Liver (tissue), 9 donors: ENCODE results near the gene SRSF5. TPM values are rescaled to one million over a fixed set of nuclear protein-coding genes. Genes with fewer than 3 reads are reported as not detected.
A peak's percentile ranks its signal among the peaks of the same experiment; 100 is the strongest.

Experiments
- DNase-seq: peaks from one replicate; pipeline ENCODE4 v3.0.0-alpha.2; 2017; ENCODE audit warnings: low spot score
- H3K27ac ChIP-seq, 2 donors: one replicate each; pipeline ENCODE4 v1.7.0; 2013; ENCODE audit warnings: inconsistent platforms in 2 of 2, low read length in 2 of 2, control low read depth in 1 of 2, low read depth in 1 of 2, mild to moderate bottlenecking in 1 of 2
- H3K27me3 ChIP-seq, 4 donors: one replicate each; pipeline versions ENCODE4 v1.6.1 to v1.7.0; 2013; ENCODE audit warnings: low read length in 3 of 4, inconsistent platforms in 1 of 4, mild to moderate bottlenecking in 1 of 4, moderate library complexity in 1 of 4; ENCODE audit not compliant: control insufficient read depth in 4 of 4, insufficient read depth in 4 of 4
- H3K36me3 ChIP-seq, 4 donors: one replicate each; pipeline versions ENCODE4 v1.6.1 to v1.7.0; 2013; ENCODE audit warnings: low read length in 3 of 4, mild to moderate bottlenecking in 3 of 4, low read depth in 1 of 4, moderate library complexity in 1 of 4; ENCODE audit not compliant: control insufficient read depth in 4 of 4, insufficient read depth in 3 of 4
- H3K4me1 ChIP-seq, 4 donors: one replicate each; pipeline versions ENCODE4 v1.6.1 to v1.7.0; 2013; ENCODE audit warnings: low read length in 3 of 4, mild to moderate bottlenecking in 3 of 4, moderate library complexity in 1 of 4; ENCODE audit not compliant: control insufficient read depth in 4 of 4, insufficient read depth in 4 of 4
- H3K4me3 ChIP-seq, 3 donors: one replicate each; pipeline versions ENCODE4 v1.6.1 to v1.7.0; 2013; ENCODE audit warnings: low read length in 3 of 3, control low read depth in 1 of 3, low read depth in 1 of 3, mild to moderate bottlenecking in 1 of 3
- H3K9ac ChIP-seq, 2 donors: one replicate each; pipeline ENCODE4 v1.7.0; 2013; ENCODE audit warnings: low read length in 2 of 2, mild to moderate bottlenecking in 2 of 2, moderate library complexity in 2 of 2, control low read depth in 1 of 2, low read depth in 1 of 2
- H3K9me3 ChIP-seq, 4 donors: one replicate each; pipeline versions ENCODE4 v1.6.1 to v1.7.0; 2013; ENCODE audit warnings: low read length in 3 of 4; ENCODE audit not compliant: control insufficient read depth in 4 of 4
- ATF3 ChIP-seq: IDR thresholded peaks from 2 replicates; pipeline ENCODE4 v1.6.1; 2016; ENCODE audit warnings: antibody characterized with exemption
- CTCF ChIP-seq: fragments of 150-350 bp; IDR thresholded peaks from 2 replicates; pipeline ENCODE4 v1.5.1; 2017; ENCODE audit warnings: improper control_type of control experiment, low read depth, low read length; ENCODE audit not compliant: missing input control
- EGR1 ChIP-seq, 2 donors: IDR thresholded peaks; 2 replicates each; pipeline ENCODE4 v1.6.1; 2016 to 2018; ENCODE audit warnings: antibody characterized with exemption in 2 of 2, low read depth in 2 of 2
- FOXA1 ChIP-seq: IDR thresholded peaks from 2 replicates; pipeline ENCODE4 v1.6.1; 2016; ENCODE audit warnings: antibody characterized with exemption
- FOXA2 ChIP-seq: IDR thresholded peaks from 2 replicates; pipeline ENCODE4 v1.6.1; 2016; ENCODE audit warnings: antibody characterized with exemption
- GABPA ChIP-seq, 2 donors: IDR thresholded peaks in 1 of 2; conservative IDR thresholded peaks in 1 of 2; 2 replicates each; pipeline ENCODE4 v1.6.1; 2016; ENCODE audit warnings: antibody characterized with exemption in 2 of 2, mild to moderate bottlenecking in 1 of 2, moderate library complexity in 1 of 2
- HNF4A ChIP-seq, 2 donors: conservative IDR thresholded peaks; 2 replicates each; pipeline ENCODE4 v1.6.1; 2016; ENCODE audit warnings: antibody characterized with exemption in 2 of 2, mild to moderate bottlenecking in 2 of 2
- HNF4G ChIP-seq: IDR thresholded peaks from 2 replicates; pipeline ENCODE4 v1.6.1; 2016; ENCODE audit warnings: antibody characterized with exemption
- JUND ChIP-seq, 2 donors: IDR thresholded peaks; 2 replicates each; pipeline ENCODE4 v1.6.1; 2016; ENCODE audit warnings: antibody characterized with exemption in 2 of 2
- MAX ChIP-seq: IDR thresholded peaks from 2 replicates; pipeline ENCODE4 v1.6.1; 2016; ENCODE audit warnings: antibody characterized with exemption
- NR2F2 ChIP-seq: IDR thresholded peaks from 2 replicates; pipeline ENCODE4 v1.6.1; 2016; ENCODE audit warnings: antibody characterized with exemption
- RAD21 ChIP-seq, 2 donors: IDR thresholded peaks; 2 replicates each; pipeline ENCODE4 v1.6.1; 2016; ENCODE audit warnings: antibody characterized with exemption in 2 of 2, mild to moderate bottlenecking in 2 of 2
- REST ChIP-seq: IDR thresholded peaks from 2 replicates; pipeline ENCODE4 v1.6.1; 2016; ENCODE audit warnings: antibody characterized with exemption, mild to moderate bottlenecking
- SP1 ChIP-seq: IDR thresholded peaks from 2 replicates; pipeline ENCODE4 v1.6.1; 2018; ENCODE audit warnings: antibody characterized with exemption, mild to moderate bottlenecking
- TAF1 ChIP-seq: conservative IDR thresholded peaks from 2 replicates; pipeline ENCODE4 v1.6.1; 2016; ENCODE audit warnings: antibody characterized with exemption, mild to moderate bottlenecking
- YY1 ChIP-seq: IDR thresholded peaks from 2 replicates; pipeline ENCODE4 v1.6.1; 2016; ENCODE audit warnings: antibody characterized with exemption, mild to moderate bottlenecking
- ZBTB33 ChIP-seq: IDR thresholded peaks from 2 replicates; pipeline ENCODE4 v1.6.1; 2016; ENCODE audit warnings: antibody characterized with exemption
- WGBS: extraction: QIAGEN DNeasy Blood & Tissue Kit; methylation state at CpG from one replicate; pipeline ENCODE4 v1.1.7; 2013; 5-methylcytosine and 5-hydroxymethylcytosine counted together
- polyA plus RNA-seq, 2 donors: library from polyadenylated mRNA; stranded (reverse) in 1 of 2; unstranded in 1 of 2; fragments of 200-250 nt in 1 of 2; fragments of >200 nt in 1 of 2; fragmentation: Nextera tagmentation in 1 of 2; extraction: Ambion mirVana in 1 of 2; gene quantifications; one replicate each; pipeline versions ENCODE4 v1.2.1 to v1.2.3, GENCODE V29; 2013 to 2015
- total RNA-seq, 2 donors: library from RNA; depleted of rRNA; stranded (reverse); fragments of >200 nt; gene quantifications; one replicate each; pipeline ENCODE4 v1.2.3, GENCODE V29; 2014
- donor health status: healthy.
- donor health status: healthy.
- donor health status: healthy.
- donor health status: healthy.
- donor health status: healthy.

Gene SRSF5
- total and polyA plus RNA-seq, 4 donors, result 74.4 to 254 (median 148) TPM

- no peaks in the 10 kb centered on the region for H3K9me3 ChIP-seq
- no peak for DNase-seq
- no peak overlapping the region for H3K27ac ChIP-seq
- H3K27me3 ChIP-seq, result no peaks in the 10 kb centered on the region
- TF ChIP-seq FOXA2 (no peak), NR2F2 (no peak), TAF1 (no peak), SP1 (no peak), HNF4G (no peak), GABPA (IDR thresholded peaks at IDR 0.05 in 1 of 2, conservative IDR thresholded peaks at IDR 0.05 in 1 of 2) (no peak), FOXA1 (no peak), EGR1 (IDR thresholded peaks at IDR 0.05; ENCODE audit: low read depth in 2 of 2) (no peak), CTCF (no peak)
- H3K4me3 ChIP-seq, result no peak overlapping the region
- peaks cover 14 to 72% (median 65%) of the 10 kb centered on the region in 4 donors for H3K36me3 ChIP-seq
- H3K9ac ChIP-seq, result no peak overlapping the region
- peaks cover 2 to 37% (median 21%) of the 10 kb centered on the region in 4 donors for H3K4me1 ChIP-seq
- WGBS, result 80% methylated on average over 4 of the region's 4 CpGs
These were observed 10.0 kb downstream of the SRSF5 start for GRCh38 chr14:69776875-69777453.

GRCh38 chr14:69779088-69779487, 12.1 kb downstream of the SRSF5 start:
- no peak overlapping the region for H3K4me3 ChIP-seq
- peaks cover 7 to 66% (median 56%) of the 10 kb centered on the region in 4 donors for H3K36me3 ChIP-seq
- peaks cover 2 to 36% (median 19%) of the 10 kb centered on the region in 4 donors for H3K4me1 ChIP-seq
- no peak overlapping the region for H3K27ac ChIP-seq
- no peak for DNase-seq
- no peaks in the 10 kb centered on the region for H3K27me3 ChIP-seq
- no peaks in the 10 kb centered on the region for H3K9me3 ChIP-seq
- 91% methylated on average over 2 of the region's 2 CpGs for WGBS
- TF ChIP-seq FOXA2 (no peak), HNF4G (no peak), YY1 (no peak), SP1 (no peak)
- no peak overlapping the region for H3K9ac ChIP-seq

GRCh38 chr14:69780092-69780491, 13.2 kb downstream of the SRSF5 start:
- DNase-seq, result no peak
- Histone ChIP-seq H3K9ac (no peak overlapping the region), H3K27ac (peak overlapping the region; percentile 61 to 72), H3K4me3 (no peak overlapping the region), H3K27me3 (no peaks in the 10 kb centered on the region), H3K36me3 (peaks cover 7 to 61% (median 52%) of the 10 kb centered on the region in 4 donors), H3K4me1 (peaks cover 2 to 41% (median 22%) of the 10 kb centered on the region in 4 donors), H3K9me3 (no peaks in the 10 kb centered on the region)
- WGBS, result 41% methylated on average over 1 of the region's 1 CpG
- TF ChIP-seq GABPA (IDR thresholded peaks at IDR 0.05 in 1 of 2, conservative IDR thresholded peaks at IDR 0.05 in 1 of 2) (peak in 1 of 2 donors; percentile 52), CTCF (no peak), TAF1 (no peak), HNF4A (conservative IDR thresholded peaks at IDR 0.05) (peak; percentile 94 to 98), RAD21 (IDR thresholded peaks at IDR 0.05) (peak; percentile 33 to 52), HNF4G (peak; percentile 91), ZBTB33 (peak; percentile 90), JUND (IDR thresholded peaks at IDR 0.05) (peak; percentile 69 to 80), NR2F2 (peak; percentile 58), YY1 (peak; percentile 75), FOXA2 (peak; percentile 62), ATF3 (peak; percentile 50), REST (peak; percentile 42), MAX (peak; percentile 86)
